ENCODE measurements around the gene SCUBE3.

- TF ChIP-seq YY1 (IDR thresholded peaks at IDR 0.05; ENCODE audit: low read depth): no peak
- no peak for TF ChIP-seq TAF1 (IDR thresholded peaks at IDR 0.05; ENCODE audit: low read depth)
- no peak for TF ChIP-seq EGR1 (IDR thresholded peaks at IDR 0.05)
- no peak for TF ChIP-seq MAX (IDR thresholded peaks at IDR 0.05)
- no peak for TF ChIP-seq ZBTB7A (IDR thresholded peaks at IDR 0.05; ENCODE audit: low read depth)
- TF ChIP-seq FOXM1 (IDR thresholded peaks at IDR 0.05; ENCODE audit: borderline replicate concordance, low read depth): no peak
- no peak for TF ChIP-seq CEBPB (IDR thresholded peaks at IDR 0.05)
- TF ChIP-seq TCF12 (IDR thresholded peaks at IDR 0.05; ENCODE audit: low read depth): no peak
- no peak for TF ChIP-seq RAD21 (IDR thresholded peaks at IDR 0.05; ENCODE audit: low read depth)
- no peak for TF ChIP-seq EP300 (IDR thresholded peaks at IDR 0.05; ENCODE audit: borderline replicate concordance)
- TF ChIP-seq REST (IDR thresholded peaks at IDR 0.05; ENCODE audit: low read depth): no peak
- TF ChIP-seq CREB1 (IDR thresholded peaks at IDR 0.05; ENCODE audit: low read depth): no peak
- no peak for TF ChIP-seq TEAD4 (IDR thresholded peaks at IDR 0.05)
Observed at GRCh38 chr6:35267897-35268296, 54.1 kb downstream of the SCUBE3 start.
